Endothelial cell (in vitro differentiated cells): Measurements from ENCODE around the gene ZNF598. TPM values are rescaled to one million over a fixed set of nuclear protein-coding genes. Genes with fewer than 3 reads are reported as not detected.

Experiments used
- DNase-seq: peaks from one replicate; pipeline ENCODE4 v3.0.0; 2021; ENCODE audit warnings: low spot score
- H3K27ac Mint-ChIP-seq: one replicate; pipeline ENCODE4 v1.8.0; 2021; ENCODE audit warnings: mixed read lengths, inconsistent platforms; ENCODE audit not compliant: unreplicated experiment
- H3K27me3 Mint-ChIP-seq: one replicate; pipeline ENCODE4 v1.8.0; 2021; ENCODE audit warnings: mild to moderate bottlenecking, moderate library complexity, mixed read lengths, inconsistent platforms; ENCODE audit not compliant: unreplicated experiment
- H3K36me3 Mint-ChIP-seq: one replicate; pipeline ENCODE4 v1.8.0; 2021; ENCODE audit warnings: mild to moderate bottlenecking, low read depth, mixed read lengths, inconsistent platforms; ENCODE audit not compliant: unreplicated experiment
- H3K4me1 Mint-ChIP-seq: one replicate; pipeline ENCODE4 v1.8.0; 2021; ENCODE audit warnings: mild to moderate bottlenecking, mixed read lengths, inconsistent platforms; ENCODE audit not compliant: unreplicated experiment
- H3K4me3 Mint-ChIP-seq: one replicate; pipeline ENCODE4 v1.8.0; 2021; ENCODE audit warnings: mild to moderate bottlenecking, mixed read lengths, inconsistent platforms; ENCODE audit not compliant: unreplicated experiment
- H3K9me3 Mint-ChIP-seq: one replicate; pipeline ENCODE4 v1.8.0; 2021; ENCODE audit warnings: mixed read lengths, inconsistent platforms; ENCODE audit not compliant: unreplicated experiment
- total RNA-seq: library from RNA; stranded (reverse); fragmentation: NEBNext Ultra II Directional; extraction: Animal tissue kit (Norgen Biotek cat#: 25700); gene quantifications from one replicate; pipeline ENCODE4 v1.2.1, GENCODE V29; 2021; ENCODE audit not compliant: unreplicated experiment
- TF ChIP-seq, protein P1 (sequence below): fragments of 200-600 bp; sonication (generic); IDR thresholded peaks from one replicate; pipeline ENCODE4 v1.5.0; 2021; ENCODE audit warnings: antibody characterized with exemption; ENCODE audit not compliant: unreplicated experiment

ZNF598 gene
- total RNA-seq, 1 donor from 2014 or later = 34.4 TPM

DNA sequence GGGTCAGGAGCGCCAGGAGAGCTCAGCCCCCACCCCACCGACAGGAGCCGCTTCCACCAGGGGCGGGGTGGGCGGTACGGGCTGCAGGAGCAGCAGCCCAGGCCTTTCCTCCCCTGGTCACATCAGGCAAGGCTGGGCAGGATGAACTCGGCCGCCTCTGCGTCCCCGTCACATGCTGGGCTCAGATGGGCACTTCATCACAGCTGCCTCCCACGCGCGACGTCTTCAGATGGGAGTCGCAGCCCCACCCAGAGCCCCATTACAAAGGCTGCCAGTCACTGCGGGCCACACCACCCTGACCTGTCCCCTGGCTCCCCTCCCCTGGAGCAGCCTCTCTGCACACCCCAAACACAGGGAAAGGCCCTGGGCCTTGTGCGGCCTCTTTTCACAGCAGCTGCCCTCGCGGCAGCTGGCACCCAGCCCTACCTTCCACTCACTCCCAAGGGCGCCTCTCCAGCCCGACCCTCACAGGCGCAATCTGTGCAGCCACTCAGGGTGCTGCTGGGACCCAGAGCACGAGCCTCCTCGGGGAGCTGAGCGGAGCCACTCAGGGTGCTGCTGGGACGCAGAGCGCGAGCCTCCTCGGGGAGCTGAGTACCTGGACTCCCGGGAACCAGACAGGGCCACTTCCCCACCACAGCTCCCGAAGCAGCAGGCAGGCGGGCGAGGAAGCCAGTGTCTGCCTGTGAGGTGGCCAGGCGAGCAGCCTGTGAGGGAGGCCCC is 4.7 kb downstream of the ZNF598 start:
- TF ChIP-seq, protein P1, sequence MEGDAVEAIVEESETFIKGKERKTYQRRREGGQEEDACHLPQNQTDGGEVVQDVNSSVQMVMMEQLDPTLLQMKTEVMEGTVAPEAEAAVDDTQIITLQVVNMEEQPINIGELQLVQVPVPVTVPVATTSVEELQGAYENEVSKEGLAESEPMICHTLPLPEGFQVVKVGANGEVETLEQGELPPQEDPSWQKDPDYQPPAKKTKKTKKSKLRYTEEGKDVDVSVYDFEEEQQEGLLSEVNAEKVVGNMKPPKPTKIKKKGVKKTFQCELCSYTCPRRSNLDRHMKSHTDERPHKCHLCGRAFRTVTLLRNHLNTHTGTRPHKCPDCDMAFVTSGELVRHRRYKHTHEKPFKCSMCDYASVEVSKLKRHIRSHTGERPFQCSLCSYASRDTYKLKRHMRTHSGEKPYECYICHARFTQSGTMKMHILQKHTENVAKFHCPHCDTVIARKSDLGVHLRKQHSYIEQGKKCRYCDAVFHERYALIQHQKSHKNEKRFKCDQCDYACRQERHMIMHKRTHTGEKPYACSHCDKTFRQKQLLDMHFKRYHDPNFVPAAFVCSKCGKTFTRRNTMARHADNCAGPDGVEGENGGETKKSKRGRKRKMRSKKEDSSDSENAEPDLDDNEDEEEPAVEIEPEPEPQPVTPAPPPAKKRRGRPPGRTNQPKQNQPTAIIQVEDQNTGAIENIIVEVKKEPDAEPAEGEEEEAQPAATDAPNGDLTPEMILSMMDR = no peak
- peaks cover 16% of the 10 kb centered on the region for H3K4me1 Mint-ChIP-seq
- H3K27me3 Mint-ChIP-seq = peaks cover 11% of the 10 kb centered on the region
- no peak for DNase-seq
- no peak overlapping the region for H3K27ac Mint-ChIP-seq
- H3K4me3 Mint-ChIP-seq = no peak overlapping the region
- H3K9me3 Mint-ChIP-seq = no peaks in the 10 kb centered on the region
- peaks cover 6% of the 10 kb centered on the region for H3K36me3 Mint-ChIP-seq

DNA sequence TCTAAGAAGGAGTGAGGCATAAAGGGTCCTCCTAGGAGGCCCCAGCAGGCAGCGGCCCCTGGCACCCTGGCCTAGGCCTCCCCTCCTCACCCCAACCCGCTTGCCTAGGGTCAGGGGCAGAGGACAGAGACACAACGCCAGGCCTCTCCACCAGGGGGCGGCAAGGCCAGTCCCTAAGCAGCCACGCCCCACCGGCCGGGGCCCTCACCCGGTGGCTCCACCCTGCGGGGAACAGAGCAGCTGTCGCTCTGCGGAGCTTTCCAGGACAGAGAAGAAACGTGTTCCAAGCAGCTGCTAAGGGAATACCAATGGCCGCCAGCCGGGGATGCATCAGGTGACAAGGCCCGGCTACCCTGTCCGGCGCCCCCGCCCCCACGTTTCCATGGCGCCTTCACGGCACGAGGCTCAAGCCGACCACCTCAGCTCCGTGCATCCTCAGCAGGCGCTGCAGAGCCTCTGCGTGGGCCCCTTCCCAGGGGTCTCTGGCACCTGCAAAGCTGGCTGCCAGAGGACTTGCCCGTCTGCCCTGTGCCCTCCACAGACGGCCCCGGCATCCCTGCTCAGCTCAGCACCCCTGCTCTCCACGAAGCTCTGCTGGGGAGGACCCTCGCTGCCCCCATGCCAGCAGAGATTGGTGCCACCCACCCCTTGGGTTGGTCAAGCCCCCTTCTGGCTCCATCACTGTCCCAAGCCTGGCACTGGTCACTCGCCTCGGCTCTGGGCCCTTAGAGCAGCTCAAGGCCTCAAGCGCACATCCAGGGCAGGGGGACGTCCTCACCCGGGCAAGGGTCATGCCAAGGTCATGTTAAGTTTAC is 5.6 kb downstream of the ZNF598 start:
- no peak overlapping the region for H3K4me3 Mint-ChIP-seq
- H3K27ac Mint-ChIP-seq = no peak overlapping the region
- DNase-seq = peak; percentile 97
- H3K27me3 Mint-ChIP-seq = peaks cover 11% of the 10 kb centered on the region
- TF ChIP-seq, protein P1 = peak; percentile 91
- H3K9me3 Mint-ChIP-seq = no peaks in the 10 kb centered on the region
- peaks cover 15% of the 10 kb centered on the region for H3K4me1 Mint-ChIP-seq
- peaks cover 6% of the 10 kb centered on the region for H3K36me3 Mint-ChIP-seq

DNA sequence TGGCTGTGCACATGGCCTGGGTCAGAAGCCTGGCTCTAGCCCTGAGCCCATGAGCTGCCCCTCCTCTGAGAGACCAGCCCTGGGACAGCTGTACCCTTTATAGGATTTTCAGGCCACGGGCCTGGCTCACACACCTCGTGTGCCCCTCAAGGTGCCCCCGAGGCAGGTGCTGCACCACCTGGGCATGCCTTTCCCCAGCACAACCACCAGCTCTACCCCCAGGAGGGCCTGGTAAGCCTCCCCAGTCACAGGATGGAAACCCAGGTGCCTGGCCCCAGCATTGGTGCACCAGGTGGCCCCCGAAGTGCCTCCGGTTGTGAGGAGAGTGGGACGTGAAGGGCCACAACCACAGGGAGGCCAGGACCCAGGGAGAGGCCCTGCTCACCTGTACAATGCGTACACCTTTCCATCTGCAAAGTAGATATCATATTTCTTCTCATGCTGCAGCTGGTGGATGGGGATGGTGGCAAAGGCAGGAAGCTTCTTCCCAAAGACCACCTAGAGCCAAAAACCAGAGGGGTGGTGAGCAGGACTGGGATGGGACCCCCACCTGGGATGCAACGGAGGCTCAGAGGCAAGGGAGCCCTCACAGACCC is 6.3 kb downstream of the ZNF598 start:
- Mint-ChIP-seq H3K27me3 (peaks cover 9% of the 10 kb centered on the region), H3K4me3 (no peak overlapping the region), H3K4me1 (peaks cover 10% of the 10 kb centered on the region), H3K36me3 (peaks cover 1% of the 10 kb centered on the region), H3K9me3 (no peaks in the 10 kb centered on the region), H3K27ac (no peak overlapping the region)
- no peak for DNase-seq
- TF ChIP-seq, protein P1 = no peak

DNA sequence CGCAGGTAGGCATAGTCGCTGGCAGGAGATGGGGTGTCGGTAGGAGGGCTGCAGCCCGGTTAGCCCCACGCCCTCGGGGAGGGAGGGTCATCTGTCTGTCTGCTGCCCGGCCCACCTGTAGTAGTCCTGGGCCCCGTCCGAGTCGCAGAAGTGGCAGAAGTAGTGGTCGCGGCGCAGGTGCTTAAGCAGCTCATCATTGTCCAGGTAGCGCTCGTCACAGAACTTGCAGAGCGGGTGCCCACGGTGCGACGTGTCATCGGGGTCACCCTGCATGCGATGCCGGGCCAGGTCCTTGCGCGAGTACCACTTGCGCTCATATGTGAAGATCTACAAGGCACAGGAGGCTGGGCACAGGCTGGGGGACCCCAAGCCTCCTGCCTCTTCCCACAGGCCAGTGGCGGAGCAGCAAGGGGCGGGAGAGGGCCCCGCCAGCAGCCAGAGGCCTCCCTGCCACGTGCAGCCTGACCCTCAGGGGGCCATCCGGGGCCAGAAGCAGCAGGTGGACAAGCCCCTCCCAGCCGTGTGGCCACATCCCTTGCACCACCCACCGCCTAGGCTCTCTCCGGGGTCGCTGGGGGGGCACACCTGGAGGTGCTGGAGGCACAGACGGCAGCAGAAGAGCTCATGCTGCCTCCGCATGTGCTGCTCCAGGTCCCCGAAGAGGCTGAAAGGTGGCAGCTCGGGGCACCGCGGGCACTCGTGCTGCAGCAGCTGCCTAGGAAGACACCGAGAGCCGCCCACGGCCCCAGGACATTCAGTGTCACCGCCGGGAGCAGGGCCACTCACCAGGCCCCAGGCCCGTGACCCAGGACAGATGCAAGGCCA is 7.0 kb downstream of the ZNF598 start:
- no peaks in the 10 kb centered on the region for H3K36me3 Mint-ChIP-seq
- H3K4me1 Mint-ChIP-seq = peaks cover 5% of the 10 kb centered on the region
- TF ChIP-seq, protein P1 = no peak
- no peaks in the 10 kb centered on the region for H3K9me3 Mint-ChIP-seq
- H3K27me3 Mint-ChIP-seq = peaks cover 7% of the 10 kb centered on the region
- no peak for DNase-seq
- peak overlapping the region; percentile 37 for H3K4me3 Mint-ChIP-seq
- H3K27ac Mint-ChIP-seq = no peak overlapping the region
